Progenitor cell of endocrine pancreas (in vitro differentiated cells): ENCODE measurements around the gene NEGR1. TPM values are rescaled to one million over a fixed set of nuclear protein-coding genes. Genes with fewer than 3 reads are reported as not detected.

ENCODE experiments used
- DNase-seq: peaks from one replicate; pipeline ENCODE4 v3.0.0; 2021; ENCODE audit warnings: low spot score; ENCODE audit not compliant: unreplicated experiment
- H3K27ac Mint-ChIP-seq: 2 replicates; pipeline ENCODE4 v1.8.0; 2021; ENCODE audit warnings: mild to moderate bottlenecking, moderate library complexity, mixed read lengths
- H3K27me3 Mint-ChIP-seq: 2 replicates; pipeline ENCODE4 v1.8.0; 2021; ENCODE audit warnings: mixed read lengths
- H3K36me3 Mint-ChIP-seq: 2 replicates; pipeline ENCODE4 v1.8.0; 2022; ENCODE audit warnings: mixed read lengths; ENCODE audit not compliant: insufficient read depth
- H3K4me1 Mint-ChIP-seq: 2 replicates; pipeline ENCODE4 v1.8.0; 2021; ENCODE audit warnings: low read depth, mixed read lengths
- H3K4me3 Mint-ChIP-seq: 2 replicates; pipeline ENCODE4 v1.8.0; 2021; ENCODE audit warnings: low read depth, mild to moderate bottlenecking, moderate library complexity, mixed read lengths
- H3K9me3 Mint-ChIP-seq: 2 replicates; pipeline ENCODE4 v1.8.0; 2021; ENCODE audit warnings: low read depth, mixed read lengths
- CTCF ChIP-seq: fragments of 200-600 bp; sonication (generic); IDR thresholded peaks from one replicate; pipeline ENCODE4 v1.5.0; 2021; ENCODE audit warnings: antibody characterized with exemption, mild to moderate bottlenecking; ENCODE audit not compliant: unreplicated experiment
- total RNA-seq: library from RNA; stranded (reverse); gene quantifications from 2 replicates; pipeline ENCODE4 v1.2.1, GENCODE V29; 2021

The NEGR1 gene
- total RNA-seq, 1 donor from 2014 or later: 3.1 TPM

- Mint-ChIP-seq H3K4me1 (no peaks in the 10 kb centered on the region), H3K27me3 (no peaks in the 10 kb centered on the region), H3K36me3 (no peaks in the 10 kb centered on the region), H3K4me3 (no peak overlapping the region), H3K9me3 (no peaks in the 10 kb centered on the region), H3K27ac (no peak overlapping the region)
- DNase-seq: no peak
- TF ChIP-seq CTCF: no peak
Measured at GRCh38 chr1:72224506-72224905, 57.8 kb downstream of the NEGR1 start.

GRCh38 chr1:72221811-72222210 lies 60.5 kb downstream of the NEGR1 start:
- Mint-ChIP-seq H3K4me1 (no peaks in the 10 kb centered on the region), H3K4me3 (no peak overlapping the region), H3K9me3 (no peaks in the 10 kb centered on the region), H3K27me3 (no peaks in the 10 kb centered on the region), H3K27ac (no peak overlapping the region), H3K36me3 (no peaks in the 10 kb centered on the region)
- TF ChIP-seq CTCF: no peak
- DNase-seq: no peak

GRCh38 chr1:72218141-72218739 lies 64.1 kb downstream of the NEGR1 start:
- Mint-ChIP-seq H3K27ac (no peak overlapping the region), H3K36me3 (no peaks in the 10 kb centered on the region), H3K4me3 (no peak overlapping the region), H3K4me1 (no peaks in the 10 kb centered on the region), H3K27me3 (no peaks in the 10 kb centered on the region), H3K9me3 (no peaks in the 10 kb centered on the region)
- no peak for DNase-seq
- no peak for TF ChIP-seq CTCF

DNA sequence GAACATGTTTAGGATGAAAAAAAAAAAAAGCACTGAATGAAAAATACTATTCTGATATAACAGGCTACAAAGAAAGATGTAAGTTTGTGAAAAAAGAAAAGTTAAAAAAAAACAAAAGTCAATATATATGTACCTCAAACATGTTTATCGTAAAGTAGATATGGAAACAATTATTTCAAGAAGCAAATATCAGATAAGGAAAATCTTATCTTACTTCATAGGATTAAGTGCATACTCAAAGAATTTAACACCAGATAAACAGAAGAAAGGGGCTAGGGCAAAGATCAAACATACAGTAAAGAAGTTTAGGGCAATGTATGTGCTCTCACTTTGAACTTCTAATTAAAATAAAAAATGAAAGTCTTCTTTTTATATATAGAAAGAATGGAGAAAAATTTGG lies 75.3 kb downstream of the NEGR1 start:
- Mint-ChIP-seq H3K36me3 (no peaks in the 10 kb centered on the region), H3K27ac (no peak overlapping the region), H3K9me3 (peaks cover 6% of the 10 kb centered on the region), H3K27me3 (peaks cover 6% of the 10 kb centered on the region), H3K4me3 (no peak overlapping the region), H3K4me1 (peaks cover 6% of the 10 kb centered on the region)
- TF ChIP-seq CTCF: no peak
- DNase-seq: no peak

- Mint-ChIP-seq H3K9me3 (peaks cover 19% of the 10 kb centered on the region), H3K4me1 (peaks cover 6% of the 10 kb centered on the region), H3K27ac (no peak overlapping the region), H3K36me3 (no peaks in the 10 kb centered on the region), H3K27me3 (no peaks in the 10 kb centered on the region), H3K4me3 (no peak overlapping the region)
- DNase-seq: no peak
- TF ChIP-seq CTCF: no peak
Measured at GRCh38 chr1:72202761-72203160, 79.6 kb downstream of the NEGR1 start.
